Astrocyte (in vitro differentiated cells and primary cell): ENCODE measurements around the gene MAMLD1.

Source experiments
- EZH2 ChIP-seq: IDR thresholded peaks from 2 replicates; pipeline ENCODE4 v1.6.1; 2012; ENCODE audit warnings: mild to moderate bottlenecking, low read length, inconsistent platforms; ENCODE audit not compliant: insufficient read depth
- TF ChIP-seq, protein P1 (sequence below): IDR thresholded peaks from 2 replicates; pipeline ENCODE4 v1.5.1; 2011; ENCODE audit warnings: low read depth, mild to moderate bottlenecking, inconsistent platforms, low read length, moderate library complexity; ENCODE audit not compliant: insufficient read depth

DNA sequence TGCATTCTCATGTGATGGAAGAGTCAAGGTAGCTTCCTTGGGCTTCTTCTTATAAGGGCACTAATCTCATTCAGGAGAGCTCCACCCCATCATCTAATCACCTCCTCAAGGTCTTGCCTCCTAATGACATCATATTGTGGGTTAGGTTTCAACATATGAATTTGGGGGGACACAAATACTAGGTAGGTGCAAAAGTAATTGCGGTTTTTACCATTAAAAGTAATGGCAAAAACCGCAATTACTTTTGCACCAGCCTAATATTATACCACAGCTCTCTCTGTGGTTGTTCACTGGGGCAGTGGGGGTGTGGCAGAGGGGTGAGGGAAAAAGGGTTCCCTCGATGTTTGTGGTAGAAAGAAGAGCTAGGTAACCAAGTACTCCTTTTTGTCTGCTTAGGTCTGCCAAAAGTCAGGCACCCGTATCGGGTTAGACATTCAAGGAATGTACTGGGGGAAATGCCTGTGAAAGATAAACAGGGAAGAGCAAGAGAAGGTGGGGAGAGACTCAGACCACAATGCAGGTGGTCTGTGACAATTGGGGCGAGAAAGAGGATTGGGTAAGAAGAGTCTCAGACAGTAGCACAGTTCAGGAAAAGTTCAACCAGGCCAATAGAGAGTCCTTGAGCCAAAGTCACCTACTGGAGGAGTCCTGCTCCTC lies 126.4 kb downstream of the MAMLD1 start:
- TF ChIP-seq, protein P1, sequence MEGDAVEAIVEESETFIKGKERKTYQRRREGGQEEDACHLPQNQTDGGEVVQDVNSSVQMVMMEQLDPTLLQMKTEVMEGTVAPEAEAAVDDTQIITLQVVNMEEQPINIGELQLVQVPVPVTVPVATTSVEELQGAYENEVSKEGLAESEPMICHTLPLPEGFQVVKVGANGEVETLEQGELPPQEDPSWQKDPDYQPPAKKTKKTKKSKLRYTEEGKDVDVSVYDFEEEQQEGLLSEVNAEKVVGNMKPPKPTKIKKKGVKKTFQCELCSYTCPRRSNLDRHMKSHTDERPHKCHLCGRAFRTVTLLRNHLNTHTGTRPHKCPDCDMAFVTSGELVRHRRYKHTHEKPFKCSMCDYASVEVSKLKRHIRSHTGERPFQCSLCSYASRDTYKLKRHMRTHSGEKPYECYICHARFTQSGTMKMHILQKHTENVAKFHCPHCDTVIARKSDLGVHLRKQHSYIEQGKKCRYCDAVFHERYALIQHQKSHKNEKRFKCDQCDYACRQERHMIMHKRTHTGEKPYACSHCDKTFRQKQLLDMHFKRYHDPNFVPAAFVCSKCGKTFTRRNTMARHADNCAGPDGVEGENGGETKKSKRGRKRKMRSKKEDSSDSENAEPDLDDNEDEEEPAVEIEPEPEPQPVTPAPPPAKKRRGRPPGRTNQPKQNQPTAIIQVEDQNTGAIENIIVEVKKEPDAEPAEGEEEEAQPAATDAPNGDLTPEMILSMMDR: no peak
- no peak for TF ChIP-seq EZH2
